ENCODE data around the gene CA5A. TPM values are rescaled to one million over a fixed set of nuclear protein-coding genes. Genes with fewer than 3 reads are reported as not detected.

CA5A gene
- total RNA-seq, 1 donor from 2014 or later = 0.06 TPM

GRCh38 chr16:87966685-87967185 is 30.4 kb upstream of the CA5A start:
- H3K36me3 ChIP-seq = no peaks in the 10 kb centered on the region
- H3K27ac ChIP-seq = peak overlapping the region; percentile 69
- H3K9me3 ChIP-seq = peaks cover 3% of the 10 kb centered on the region
- H3K27me3 ChIP-seq (ENCODE audit: low read depth) = no peaks in the 10 kb centered on the region
- peaks cover 22% of the 10 kb centered on the region for H3K4me1 ChIP-seq
- peak; percentile 79 to 80 for ATAC-seq
- intact Hi-C loops (cut with DNase I) = no loop called here
- peak; percentile 68 for DNase-seq
- H3K4me3 ChIP-seq = peak overlapping the region; percentile 25
- no peak for TF ChIP-seq CTCF (IDR thresholded peaks at IDR 0.05)

GRCh38 chr16:87966064-87966645 is 29.8 kb upstream of the CA5A start:
- intact Hi-C loops (cut with DNase I) = no loop called here
- Histone ChIP-seq H3K27ac (peak overlapping the region; percentile 69), H3K9me3 (no peaks in the 10 kb centered on the region), H3K27me3 (ENCODE audit: low read depth) (no peaks in the 10 kb centered on the region), H3K36me3 (no peaks in the 10 kb centered on the region), H3K4me3 (no peak overlapping the region), H3K4me1 (peaks cover 22% of the 10 kb centered on the region)
- TF ChIP-seq CTCF (IDR thresholded peaks at IDR 0.05) = no peak
- DNase-seq (no peak), ATAC-seq (peak; percentile 28 to 54)

GRCh38 chr16:87965417-87965816 is 29.1 kb upstream of the CA5A start:
- no peak for ATAC-seq
- no peak for TF ChIP-seq CTCF (IDR thresholded peaks at IDR 0.05)
- Histone ChIP-seq H3K4me3 (no peak overlapping the region), H3K9me3 (no peaks in the 10 kb centered on the region), H3K36me3 (no peaks in the 10 kb centered on the region), H3K27me3 (ENCODE audit: low read depth) (no peaks in the 10 kb centered on the region), H3K27ac (no peak overlapping the region), H3K4me1 (peaks cover 22% of the 10 kb centered on the region)
- DNase-seq = no peak
- intact Hi-C loops (cut with DNase I) = no loop called here

GRCh38 chr16:87964049-87964659 is 27.8 kb upstream of the CA5A start:
- no peak for TF ChIP-seq CTCF (IDR thresholded peaks at IDR 0.05)
- H3K27ac ChIP-seq = no peak overlapping the region
- H3K9me3 ChIP-seq = no peaks in the 10 kb centered on the region
- DNase-seq (no peak), ATAC-seq (no peak)
- intact Hi-C loops (cut with DNase I) = no loop called here
- no peaks in the 10 kb centered on the region for H3K27me3 ChIP-seq (ENCODE audit: low read depth)
- H3K4me3 ChIP-seq = no peak overlapping the region
- no peaks in the 10 kb centered on the region for H3K36me3 ChIP-seq
- H3K4me1 ChIP-seq = peaks cover 22% of the 10 kb centered on the region

GRCh38 chr16:87963400-87963799 is 27.1 kb upstream of the CA5A start:
- Histone ChIP-seq H3K4me3 (no peak overlapping the region), H3K4me1 (peaks cover 22% of the 10 kb centered on the region), H3K36me3 (peaks cover 3% of the 10 kb centered on the region), H3K27ac (peak overlapping the region; percentile 34), H3K9me3 (no peaks in the 10 kb centered on the region), H3K27me3 (ENCODE audit: low read depth) (no peaks in the 10 kb centered on the region)
- DNase-seq = no peak
- TF ChIP-seq CTCF (IDR thresholded peaks at IDR 0.05) = no peak
- intact Hi-C loops (cut with DNase I) = no loop called here
- no peak for ATAC-seq
